HG02798 (cell line): Measurements from ENCODE around the gene NRXN3.

Source experiments
- ATAC-seq: cut with Tn5 transposase; IDR thresholded peaks from one replicate; pipeline ENCODE4 v1.9.1; 2021; ENCODE audit warnings: mild to moderate bottlenecking; ENCODE audit not compliant: unreplicated experiment, poor library complexity

NRXN3 gene

DNA sequence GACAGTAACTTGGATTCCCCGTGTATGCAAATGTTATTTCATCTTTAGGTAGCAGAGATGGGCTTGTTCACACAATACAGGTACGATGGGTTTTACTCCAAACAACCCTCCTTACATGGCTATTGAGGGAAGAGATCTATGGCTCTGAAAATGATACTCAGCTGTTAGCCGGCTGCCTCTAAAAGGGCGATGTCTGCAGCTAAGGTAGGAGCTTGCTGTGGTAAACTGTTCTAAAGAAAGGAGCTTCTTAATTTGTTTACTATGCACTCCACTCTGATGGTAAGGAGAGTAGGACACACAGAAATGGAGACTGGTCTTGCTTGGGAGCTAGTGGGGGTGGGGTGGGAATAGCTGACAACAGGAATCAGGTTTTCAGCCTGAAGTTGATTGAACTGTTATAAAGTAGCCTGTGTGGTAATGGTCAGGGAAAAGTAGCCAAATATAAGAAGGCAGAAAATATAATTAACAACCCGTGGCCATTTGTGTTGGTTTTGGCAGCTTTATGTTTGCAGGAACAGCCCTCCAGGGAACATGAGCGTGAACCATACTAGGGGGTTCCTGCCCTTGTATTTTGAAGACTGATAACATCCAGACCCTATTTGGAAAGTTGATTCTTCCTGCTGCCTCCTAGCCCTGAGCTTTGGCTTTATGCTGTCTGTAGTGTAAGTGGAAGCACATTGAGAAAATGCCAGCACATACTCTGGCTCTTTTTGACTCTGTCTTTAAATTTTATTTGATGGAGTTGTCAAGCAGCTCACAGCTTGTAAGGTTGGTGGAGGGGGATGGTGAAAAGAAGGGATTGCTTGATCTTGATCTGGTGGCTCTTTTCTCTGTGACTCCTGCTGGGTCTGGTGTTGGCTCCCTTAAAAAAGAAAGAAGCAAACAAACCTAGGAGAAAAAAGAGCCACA lies 1111.3 kb downstream of the NRXN3 start:
- no peak for ATAC-seq

- no peak for ATAC-seq
These were observed 1114.4 kb downstream of the NRXN3 start for GRCh38 chr14:79284621-79285020.

GRCh38 chr14:79285263-79285662 lies 1115.1 kb downstream of the NRXN3 start:
- ATAC-seq, result no peak

GRCh38 chr14:79287976-79288375 lies 1117.8 kb downstream of the NRXN3 start:
- no peak for ATAC-seq

DNA sequence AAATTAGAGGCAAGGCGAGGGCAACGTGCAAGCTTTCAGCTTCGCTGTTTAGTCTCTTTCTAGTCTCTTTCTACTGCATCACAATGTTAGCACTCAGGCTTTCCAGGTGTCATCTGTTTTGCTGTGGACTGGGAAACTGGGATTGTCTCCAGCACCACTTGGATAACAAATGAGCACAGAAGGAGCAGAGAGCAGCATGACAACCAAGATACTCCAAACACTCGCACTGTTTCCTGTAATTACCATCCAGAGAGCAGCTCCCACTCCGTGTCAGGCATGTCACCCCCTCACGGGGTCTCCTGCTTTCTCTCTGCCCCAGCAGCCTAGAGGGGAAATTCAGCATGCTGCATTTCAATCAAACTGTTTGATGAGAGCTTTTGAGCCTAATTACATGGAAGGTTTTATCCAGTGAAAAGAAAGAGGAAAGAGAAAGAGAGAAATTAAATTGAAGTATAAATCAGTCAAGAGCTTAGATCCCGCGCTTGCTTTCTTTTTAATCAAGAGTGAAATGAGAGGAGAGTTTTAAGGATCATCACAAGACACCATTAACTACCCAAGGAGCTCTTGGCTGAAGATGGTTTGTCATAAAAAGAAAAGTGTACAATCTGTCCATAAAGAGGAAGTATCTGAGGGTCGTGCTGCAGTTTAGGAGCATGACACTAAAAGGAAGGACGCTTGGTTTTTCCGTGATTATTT lies 1123.5 kb downstream of the NRXN3 start:
- no peak for ATAC-seq

GRCh38 chr14:79294499-79294898 lies 1124.3 kb downstream of the NRXN3 start:
- ATAC-seq, result no peak

DNA sequence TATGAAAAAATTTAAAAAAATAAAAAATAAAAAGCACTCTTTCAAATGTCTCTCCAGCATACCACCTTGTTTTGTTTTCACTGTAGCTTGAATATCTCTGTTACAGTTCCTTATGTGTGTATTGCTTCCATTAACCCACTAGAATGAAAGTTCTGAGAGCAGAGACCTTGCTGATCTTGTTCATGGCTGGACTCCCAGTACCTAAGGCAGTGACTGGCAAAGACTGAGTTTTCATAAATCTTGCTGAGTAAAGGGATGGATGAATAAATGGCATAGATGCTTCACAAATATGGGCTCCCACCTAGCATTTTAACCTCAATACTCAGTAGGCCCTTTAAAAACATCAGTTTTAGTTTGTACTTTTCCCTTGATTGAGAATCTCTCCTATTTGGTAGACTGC lies 1125.2 kb downstream of the NRXN3 start:
- no peak for ATAC-seq

- ATAC-seq, result no peak
These were observed 1128.2 kb downstream of the NRXN3 start for GRCh38 chr14:79298373-79298772.

DNA sequence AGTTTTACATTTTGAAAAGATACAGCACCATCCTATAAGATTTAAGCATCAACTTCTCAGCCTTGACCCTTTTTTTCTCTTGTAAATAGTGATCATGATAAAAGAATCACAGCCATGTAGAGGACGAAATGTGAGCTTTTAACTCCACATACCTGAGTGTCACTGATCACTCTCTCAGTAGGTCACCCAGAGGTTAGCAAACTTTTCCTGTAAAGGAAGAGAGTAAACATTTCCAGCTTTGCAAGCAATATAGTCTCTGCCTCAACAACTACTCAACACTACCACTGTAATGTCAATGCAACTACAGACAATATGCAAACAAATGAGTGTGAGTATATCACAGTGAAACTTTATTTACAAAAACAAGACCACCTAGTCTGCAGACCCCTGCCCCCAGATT lies 1129.0 kb downstream of the NRXN3 start:
- ATAC-seq, result no peak

GRCh38 chr14:79304279-79304678 lies 1134.1 kb downstream of the NRXN3 start:
- no peak for ATAC-seq

DNA sequence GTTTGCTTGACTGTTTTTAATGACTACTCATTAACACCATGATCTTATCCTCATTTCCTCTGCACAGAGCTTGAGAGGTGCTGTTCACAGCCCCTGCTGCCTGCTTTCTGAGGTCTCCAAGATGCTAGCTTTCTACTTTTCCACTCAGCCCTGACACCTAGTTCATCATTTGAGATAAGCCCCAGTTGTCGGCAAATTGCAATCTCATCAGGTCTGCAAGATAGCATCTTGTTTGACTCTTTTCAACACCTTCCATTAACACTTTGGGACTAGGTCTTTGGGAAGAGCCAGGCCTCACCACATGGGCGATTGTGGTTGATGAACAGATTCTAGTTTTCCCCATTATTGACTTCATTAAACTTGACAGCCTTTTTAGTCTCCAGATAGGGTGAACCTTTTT lies 1136.4 kb downstream of the NRXN3 start:
- no peak for ATAC-seq

- no peak for ATAC-seq
These were observed 1148.2 kb downstream of the NRXN3 start for GRCh38 chr14:79318371-79318770.

DNA sequence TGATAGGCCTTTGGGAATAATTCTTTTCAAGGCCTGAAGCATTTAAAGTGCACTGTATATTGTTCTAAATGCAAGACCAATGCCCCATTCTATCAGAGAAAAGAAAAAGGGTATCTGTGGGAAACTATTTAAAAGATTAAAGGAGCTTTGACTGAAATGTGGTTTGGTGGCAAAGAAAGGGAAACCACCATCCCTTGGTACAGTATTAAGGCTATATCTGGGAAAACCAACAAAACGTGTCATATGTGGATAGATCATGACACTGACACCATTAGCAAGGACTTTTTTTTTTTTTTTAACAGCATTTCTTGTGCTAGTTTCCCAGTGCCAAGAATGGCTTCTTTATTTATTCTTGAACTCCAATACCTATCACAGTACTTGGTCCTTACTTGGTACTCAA lies 1150.4 kb downstream of the NRXN3 start:
- ATAC-seq, result no peak

- no peak for ATAC-seq
These were observed 1150.9 kb downstream of the NRXN3 start for GRCh38 chr14:79321070-79321469.

DNA sequence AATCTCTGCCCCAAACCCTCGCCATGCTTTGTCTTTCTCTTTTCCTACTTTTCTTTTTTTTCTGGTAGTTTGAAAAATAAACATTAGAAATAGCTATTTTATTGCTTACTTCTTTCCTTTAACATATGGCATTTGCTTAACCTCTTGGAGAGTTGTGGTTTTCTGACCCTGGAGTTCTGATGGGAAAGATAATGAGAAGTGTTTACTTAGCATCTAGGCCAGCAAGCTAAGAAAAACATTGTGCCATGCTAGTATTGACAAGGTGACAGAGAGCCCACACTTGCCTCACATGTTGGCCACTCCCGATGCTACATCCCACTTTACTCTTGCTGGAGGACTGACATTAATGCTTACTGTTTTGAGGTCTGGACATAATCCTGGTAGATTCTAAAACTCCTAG lies 1154.9 kb downstream of the NRXN3 start:
- no peak for ATAC-seq

DNA sequence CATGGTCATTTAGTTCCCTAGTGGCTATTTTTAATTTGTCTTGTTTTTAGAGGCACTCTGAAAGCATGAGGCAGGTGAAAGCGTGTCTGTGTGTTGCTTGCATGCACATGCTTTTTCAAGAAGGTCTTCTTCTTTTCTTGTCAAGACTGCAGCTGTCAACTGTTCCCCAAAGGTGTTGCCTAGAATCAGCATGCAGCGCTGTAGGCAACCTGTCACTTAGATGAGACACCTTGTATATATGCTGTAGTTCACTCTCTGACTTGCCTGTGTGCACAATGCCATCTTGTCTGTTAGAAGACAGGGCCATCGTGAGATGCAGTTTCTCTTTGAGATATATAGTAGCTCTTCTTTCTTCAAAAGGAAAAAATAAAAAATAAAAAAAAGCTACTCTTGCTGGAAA lies 1155.4 kb downstream of the NRXN3 start:
- no peak for ATAC-seq

DNA sequence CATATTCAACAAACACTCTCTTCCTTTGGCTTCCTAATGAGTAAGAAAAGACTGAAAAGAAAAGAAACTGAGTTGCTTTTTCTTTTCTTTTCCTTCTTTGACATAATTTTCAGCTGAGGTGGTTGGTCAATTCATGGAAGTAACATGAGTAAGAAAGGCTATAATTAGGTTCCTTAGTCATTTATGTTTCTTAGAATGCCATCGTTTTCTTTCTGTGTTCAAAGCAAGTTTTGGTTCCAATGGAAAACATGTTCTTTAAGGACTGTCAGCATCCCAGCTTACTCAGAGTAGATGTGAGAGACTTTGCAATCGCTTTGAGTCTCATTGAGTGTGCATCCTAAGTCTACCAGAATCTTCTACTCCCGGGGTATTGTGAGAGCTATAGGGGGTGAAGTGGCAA lies 1158.7 kb downstream of the NRXN3 start:
- no peak for ATAC-seq

GRCh38 chr14:79331830-79332229 lies 1161.7 kb downstream of the NRXN3 start:
- no peak for ATAC-seq

DNA sequence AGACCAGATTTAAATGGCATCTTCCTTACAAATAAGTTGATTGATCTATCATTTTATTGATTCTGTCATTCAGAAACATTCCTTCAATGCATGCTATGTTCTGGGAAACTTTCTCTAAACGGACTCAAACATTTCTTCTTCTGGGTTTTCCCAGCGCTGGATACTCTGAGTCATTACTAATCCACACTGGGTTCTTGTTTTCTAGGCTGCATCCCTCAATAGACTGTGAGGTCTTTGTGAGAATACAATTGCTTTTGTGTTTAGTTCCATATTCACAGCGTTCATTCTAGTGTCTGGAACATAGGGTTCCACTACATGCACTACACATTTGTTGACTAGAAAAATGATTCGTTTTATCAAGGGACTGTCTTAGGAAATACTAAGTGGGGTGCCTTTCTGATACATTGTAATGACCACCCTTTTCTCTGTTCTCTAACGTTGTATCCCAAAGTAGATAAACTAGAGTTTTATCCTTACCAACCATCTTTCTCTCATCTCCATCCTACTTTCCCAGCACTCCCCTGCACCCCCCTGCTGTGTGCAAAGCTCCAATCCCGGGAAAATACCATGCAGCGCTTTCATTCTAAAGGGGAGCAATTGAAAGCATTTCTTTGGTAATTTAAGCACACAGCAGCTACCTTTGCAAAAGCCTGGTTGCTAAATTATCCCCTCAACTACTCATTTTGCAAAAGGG lies 1162.5 kb downstream of the NRXN3 start:
- ATAC-seq, result no peak

DNA sequence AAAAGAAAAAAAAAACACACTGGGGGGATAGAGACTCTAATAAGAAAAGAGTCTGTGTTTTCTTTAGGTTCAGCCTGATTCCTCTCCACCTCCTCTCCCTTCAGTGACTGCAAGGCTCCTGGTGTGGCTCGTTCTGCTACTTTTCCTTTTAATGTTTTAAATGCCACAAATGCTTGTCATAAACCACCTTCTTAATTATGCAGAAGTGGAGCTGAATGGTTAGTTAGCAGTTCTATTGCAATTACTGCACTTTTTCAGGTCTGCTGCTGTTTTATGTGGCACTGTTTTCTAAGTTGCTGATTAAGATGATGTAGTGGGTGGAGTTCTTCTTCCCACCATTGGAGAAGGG lies 1163.0 kb downstream of the NRXN3 start:
- ATAC-seq, result no peak

- ATAC-seq, result no peak
These were observed 1164.1 kb downstream of the NRXN3 start for GRCh38 chr14:79334272-79334671.
